H9 (cell line): ENCODE data around the gene GABARAP. TPM values are rescaled to one million over a fixed set of nuclear protein-coding genes. Genes with fewer than 3 reads are reported as not detected.

Experiments used
- DNase-seq: peaks from one replicate; pipeline ENCODE4 v3.0.0-alpha.2; 2017
- H2AFZ ChIP-seq: one replicate; pipeline ENCODE4 v1.6.1; 2013; ENCODE audit warnings: mild to moderate bottlenecking, low read length, control low read depth, moderate library complexity
- H2AK5ac ChIP-seq: 2 replicates; pipeline ENCODE4 v1.6.1; 2013; ENCODE audit warnings: low read length, control low read depth, mixed read lengths; ENCODE audit not compliant: insufficient read length
- H2BK120ac ChIP-seq: one replicate; pipeline ENCODE4 v1.6.1; 2013; ENCODE audit warnings: low read depth, mild to moderate bottlenecking, low read length, control low read depth, inconsistent platforms; ENCODE audit not compliant: poor library complexity, severe bottlenecking
- H2BK12ac ChIP-seq: 2 replicates; pipeline ENCODE4 v1.6.1; 2013; ENCODE audit warnings: low read length, control low read depth, mixed read lengths, low read depth; ENCODE audit not compliant: insufficient read length
- H2BK15ac ChIP-seq: 2 replicates; pipeline ENCODE4 v1.6.1; 2013; ENCODE audit warnings: low read depth, low read length, control low read depth
- H2BK20ac ChIP-seq: one replicate; pipeline ENCODE4 v1.6.1; 2013; ENCODE audit warnings: low read depth, mild to moderate bottlenecking, low read length, control low read depth, inconsistent platforms; ENCODE audit not compliant: poor library complexity, severe bottlenecking
- H2BK5ac ChIP-seq: 2 replicates; pipeline ENCODE4 v1.6.1; 2013; ENCODE audit warnings: low read length, control low read depth, mixed read lengths; ENCODE audit not compliant: insufficient read length
- H3K14ac ChIP-seq: 2 replicates; pipeline ENCODE4 v1.6.1; 2013; ENCODE audit warnings: low read length, control low read depth; ENCODE audit not compliant: insufficient read depth
- H3K18ac ChIP-seq: 2 replicates; pipeline ENCODE4 v1.6.1; 2013; ENCODE audit warnings: low read depth, mild to moderate bottlenecking, mixed read lengths, low read length, control low read depth; ENCODE audit not compliant: insufficient read length
- H3K23ac ChIP-seq: 2 replicates; pipeline ENCODE4 v1.6.1; 2013; ENCODE audit warnings: low read length, control low read depth, mixed read lengths, low read depth; ENCODE audit not compliant: insufficient read length
- H3K23me2 ChIP-seq: 2 replicates; pipeline ENCODE4 v1.6.1; 2013; ENCODE audit warnings: low read depth, mild to moderate bottlenecking, mixed read lengths, low read length, control low read depth; ENCODE audit not compliant: insufficient read length, poor library complexity, severe bottlenecking
- H3K27ac ChIP-seq: 2 replicates; pipeline ENCODE4 v1.5.1; 2013; ENCODE audit warnings: low read length, control low read depth, mixed read lengths, low read depth; ENCODE audit not compliant: insufficient read length
- H3K27me3 ChIP-seq: 2 replicates; pipeline ENCODE4 v1.6.1; 2013; ENCODE audit warnings: low read length, control low read depth, inconsistent platforms; ENCODE audit not compliant: insufficient read depth
- H3K4ac ChIP-seq: 2 replicates; pipeline ENCODE4 v1.6.1; 2013; ENCODE audit warnings: low read depth, mild to moderate bottlenecking, control low read depth, inconsistent platforms, low read length, moderate library complexity
- H3K4me1 ChIP-seq: 2 replicates; pipeline ENCODE4 v1.6.1; 2013; ENCODE audit warnings: low read length, control low read depth, inconsistent platforms; ENCODE audit not compliant: insufficient read depth
- H3K4me2 ChIP-seq: 2 replicates; pipeline ENCODE4 v1.6.1; 2013; ENCODE audit warnings: low read length, control low read depth, mixed read lengths; ENCODE audit not compliant: insufficient read length, insufficient read depth
- H3K56ac ChIP-seq: 2 replicates; pipeline ENCODE4 v1.6.1; 2013; ENCODE audit warnings: low read depth, mild to moderate bottlenecking, mixed read lengths, low read length, control low read depth; ENCODE audit not compliant: insufficient read length
- H3K79me1 ChIP-seq: 2 replicates; pipeline ENCODE4 v1.6.1; 2013; ENCODE audit warnings: low read depth, mild to moderate bottlenecking, moderate library complexity, low read length, control low read depth, inconsistent platforms; ENCODE audit not compliant: insufficient read depth, poor library complexity, severe bottlenecking
- H3K79me2 ChIP-seq: 2 replicates; pipeline ENCODE4 v1.6.1; 2013; ENCODE audit warnings: low read length, control low read depth, inconsistent platforms; ENCODE audit not compliant: insufficient read depth
- H3K9ac ChIP-seq: 2 replicates; pipeline ENCODE4 v1.6.1; 2013; ENCODE audit warnings: low read length, control low read depth, mixed read lengths; ENCODE audit not compliant: insufficient read length; ENCODE audit errors: extremely low read depth
- H3K9me3 ChIP-seq: one replicate; pipeline ENCODE4 v1.6.1; 2013; ENCODE audit warnings: low read depth, low read length, inconsistent platforms; ENCODE audit not compliant: control insufficient read depth
- H3T11ph ChIP-seq: one replicate; pipeline ENCODE4 v1.6.1; 2013; ENCODE audit warnings: mild to moderate bottlenecking, low read length, control low read depth, inconsistent platforms
- H4K20me1 ChIP-seq: one replicate; pipeline ENCODE4 v1.6.1; 2013; ENCODE audit not compliant: control insufficient read depth, insufficient read length, insufficient read depth
- H4K5ac ChIP-seq: 2 replicates; pipeline ENCODE4 v1.6.1; 2013; ENCODE audit warnings: low read depth, mild to moderate bottlenecking, mixed read lengths, low read length, control low read depth; ENCODE audit not compliant: insufficient read length
- H4K8ac ChIP-seq: replicated peaks from 2 replicates; pipeline ENCODE4 v1.6.1; 2013; ENCODE audit warnings: low read length, control low read depth, mixed read lengths, low read depth; ENCODE audit not compliant: insufficient read length
- H4K91ac ChIP-seq: 2 replicates; pipeline ENCODE4 v1.6.1; 2013; ENCODE audit warnings: low read depth, mild to moderate bottlenecking, moderate library complexity, mixed read lengths, low read length, control low read depth; ENCODE audit not compliant: insufficient read length
- H3K27ac Mint-ChIP-seq, 3 experiments: 2 replicates in 2 of 3; 3 replicates in 1 of 3; pipeline ENCODE4 v1.8.0; 2020 to 2021; ENCODE audit warnings: mixed read lengths in 3 of 3, mild to moderate bottlenecking in 1 of 3, moderate library complexity in 1 of 3
- H3K27me3 Mint-ChIP-seq: 2 replicates; pipeline ENCODE4 v1.8.0; 2021; ENCODE audit warnings: low read depth, mild to moderate bottlenecking, moderate library complexity, mixed read lengths
- H3K36me3 Mint-ChIP-seq, 3 experiments: 2 replicates in 2 of 3; 3 replicates in 1 of 3; pipeline ENCODE4 v1.8.0; 2020 to 2021; ENCODE audit warnings: low read depth in 3 of 3, mixed read lengths in 3 of 3; ENCODE audit not compliant: insufficient read depth in 1 of 3
- H3K4me1 Mint-ChIP-seq, 2 experiments: 2 replicates each; pipeline ENCODE4 v1.8.0; 2020; ENCODE audit warnings: mixed read lengths in 2 of 2
- H3K4me3 Mint-ChIP-seq, 2 experiments: 2 replicates in 1 of 2; 3 replicates in 1 of 2; pipeline ENCODE4 v1.8.0; 2020 to 2021; ENCODE audit warnings: mild to moderate bottlenecking in 2 of 2, mixed read lengths in 2 of 2, moderate library complexity in 1 of 2
- H3K9me3 Mint-ChIP-seq, 2 experiments: 2 replicates in 1 of 2; 3 replicates in 1 of 2; pipeline ENCODE4 v1.8.0; 2020; ENCODE audit warnings: mild to moderate bottlenecking in 2 of 2, mixed read lengths in 2 of 2, moderate library complexity in 1 of 2
- CTCF ChIP-seq: fragments of 200-600 bp; sonication (generic); conservative IDR thresholded peaks from 3 replicates; pipeline ENCODE4 v1.8.0; 2021; ENCODE audit warnings: antibody characterized with exemption, mild to moderate bottlenecking
- WGBS: extraction: QIAGEN DNeasy Blood & Tissue Kit; methylation state at CpG from one replicate; pipeline ENCODE4 v1.1.7; 2013; ENCODE audit warnings: missing lambda C conversion rate, low lambda C conversion rate, mixed read lengths; ENCODE audit not compliant: insufficient read length; ENCODE audit errors: extremely low coverage; 5-methylcytosine and 5-hydroxymethylcytosine counted together
- total RNA-seq: library from RNA; stranded (reverse); gene quantifications from 2 replicates; pipeline ENCODE4 v1.2.1, GENCODE V29; 2021

The GABARAP gene
- total RNA-seq, 1 experiment from 2014 or later: 261 TPM

GRCh38 chr17:7226721-7227710 is 15.2 kb downstream of the GABARAP start:
- Histone ChIP-seq H3K4me2 (no peak overlapping the region), H3K14ac (no peak overlapping the region), H3K79me2 (peaks cover 3% of the 10 kb centered on the region; the same call in 1 of the 2 replicates), H3K27ac (no peak overlapping the region), H3K23me2 (no peaks in the 10 kb centered on the region), H2AFZ (no peak overlapping the region), H3K4me1 (no peaks in the 10 kb centered on the region), H2BK12ac (no peak overlapping the region), H3K9me3 (no peaks in the 10 kb centered on the region), H3K9ac (no peak overlapping the region), H4K20me1 (no peaks in the 10 kb centered on the region), H3K23ac (no peak overlapping the region), H2AK5ac (no peak overlapping the region), H2BK20ac (no peak overlapping the region), H3K56ac (no peak overlapping the region), H3K27me3 (no peaks in the 10 kb centered on the region), H4K91ac (no peak overlapping the region), H3K4ac (no peak overlapping the region), H2BK15ac (no peak overlapping the region), H4K5ac (no peak overlapping the region), H2BK5ac (no peak overlapping the region), H2BK120ac (no peak overlapping the region), H4K8ac (no peak overlapping the region), H3T11ph (no peak overlapping the region), H3K79me1 (peaks cover 7% of the 10 kb centered on the region), H3K18ac (no peak overlapping the region)
- Mint-ChIP-seq H3K36me3 (peaks cover 37 to 82% (median 81%) of the 10 kb centered on the region in 3 experiments; a peak in 6 of 7 replicates), H3K4me1 (peaks cover 4 to 7% of the 10 kb centered on the region in 2 experiments), H3K27ac (no peak overlapping the region), H3K27me3 (peaks cover 1% of the 10 kb centered on the region; the same call in 1 of the 2 replicates), H3K4me3 (no peak overlapping the region), H3K9me3 (no peaks in the 10 kb centered on the region; a peak in 1 of 5 replicates)
- WGBS: no CpG with 5 or more reads among the region's 31 CpGs
- no peak for TF ChIP-seq CTCF
- DNase-seq: no peak
